Liver (tissue), 3 donors: Measurements from ENCODE around the gene MED4.

Experiments
- EGR1 ChIP-seq, 2 donors: IDR thresholded peaks; 2 replicates each; pipeline ENCODE4 v1.6.1; 2016 to 2018; ENCODE audit warnings: antibody characterized with exemption in 2 of 2, low read depth in 2 of 2
- FOXA1 ChIP-seq: IDR thresholded peaks from 2 replicates; pipeline ENCODE4 v1.6.1; 2016; ENCODE audit warnings: antibody characterized with exemption
- GABPA ChIP-seq, 2 donors: IDR thresholded peaks in 1 of 2; conservative IDR thresholded peaks in 1 of 2; 2 replicates each; pipeline ENCODE4 v1.6.1; 2016; ENCODE audit warnings: antibody characterized with exemption in 2 of 2, mild to moderate bottlenecking in 1 of 2, moderate library complexity in 1 of 2
- HNF4G ChIP-seq: IDR thresholded peaks from 2 replicates; pipeline ENCODE4 v1.6.1; 2016; ENCODE audit warnings: antibody characterized with exemption
- JUND ChIP-seq, 2 donors: IDR thresholded peaks; 2 replicates each; pipeline ENCODE4 v1.6.1; 2016; ENCODE audit warnings: antibody characterized with exemption in 2 of 2
- RAD21 ChIP-seq, 2 donors: IDR thresholded peaks; 2 replicates each; pipeline ENCODE4 v1.6.1; 2016; ENCODE audit warnings: antibody characterized with exemption in 2 of 2, mild to moderate bottlenecking in 2 of 2
- SP1 ChIP-seq: IDR thresholded peaks from 2 replicates; pipeline ENCODE4 v1.6.1; 2018; ENCODE audit warnings: antibody characterized with exemption, mild to moderate bottlenecking
- TAF1 ChIP-seq: conservative IDR thresholded peaks from 2 replicates; pipeline ENCODE4 v1.6.1; 2016; ENCODE audit warnings: antibody characterized with exemption, mild to moderate bottlenecking
- TF ChIP-seq, protein P1 (sequence below): IDR thresholded peaks from 2 replicates; pipeline ENCODE4 v1.6.1; 2016; ENCODE audit warnings: antibody characterized with exemption, mild to moderate bottlenecking
- TF ChIP-seq, protein P2 (sequence below): fragments of 150-350 bp; IDR thresholded peaks from 2 replicates; pipeline ENCODE4 v1.5.1; 2017; ENCODE audit warnings: improper control_type of control experiment, low read depth, low read length; ENCODE audit not compliant: missing input control
- TF ChIP-seq, protein P3 (sequence below): IDR thresholded peaks from 2 replicates; pipeline ENCODE4 v1.6.1; 2016; ENCODE audit warnings: antibody characterized with exemption
- TF ChIP-seq, protein P4 (sequence below): IDR thresholded peaks from 2 replicates; pipeline ENCODE4 v1.6.1; 2016; ENCODE audit warnings: antibody characterized with exemption
- TF ChIP-seq, protein P5 (sequence below): IDR thresholded peaks from 2 replicates; pipeline ENCODE4 v1.6.1; 2016; ENCODE audit warnings: antibody characterized with exemption
- donor health status: healthy.
- donor health status: healthy.

DNA sequence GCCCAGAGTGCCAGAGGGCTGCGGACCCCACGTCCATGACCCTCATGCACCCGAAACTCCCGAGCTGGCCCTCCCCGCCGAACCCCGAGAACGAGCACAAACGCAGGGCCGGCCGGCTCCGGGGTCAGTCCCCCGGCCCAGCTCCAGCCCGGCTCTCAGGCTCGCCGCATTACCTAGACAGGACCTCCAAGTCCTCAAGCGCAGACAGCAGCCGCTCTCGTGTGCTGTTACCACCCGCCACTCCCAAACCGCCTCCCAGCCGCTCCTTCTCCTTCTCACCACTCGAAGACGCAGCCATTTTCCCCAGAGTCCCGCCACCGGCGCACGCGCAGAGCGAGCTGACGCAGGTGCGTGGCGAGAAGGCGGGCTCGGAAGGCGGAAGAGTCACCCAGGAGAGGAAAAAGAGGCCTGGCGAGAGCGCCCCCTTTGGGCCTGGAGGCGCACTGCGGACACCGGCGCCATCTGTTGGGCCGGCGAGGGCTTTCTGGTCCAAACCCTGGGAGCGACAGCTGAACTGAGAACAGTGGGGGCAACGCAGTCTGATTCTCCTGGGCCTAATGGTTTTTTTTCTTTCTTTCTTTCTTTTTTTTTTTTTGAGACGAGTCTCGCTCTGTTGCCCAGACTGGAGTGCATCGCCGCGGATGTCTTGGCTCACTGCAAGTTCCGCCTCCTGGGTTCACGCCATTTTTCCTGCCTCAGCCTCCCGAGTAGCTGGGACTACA, at the start of gene MED4:
- TF ChIP-seq, protein P1, sequence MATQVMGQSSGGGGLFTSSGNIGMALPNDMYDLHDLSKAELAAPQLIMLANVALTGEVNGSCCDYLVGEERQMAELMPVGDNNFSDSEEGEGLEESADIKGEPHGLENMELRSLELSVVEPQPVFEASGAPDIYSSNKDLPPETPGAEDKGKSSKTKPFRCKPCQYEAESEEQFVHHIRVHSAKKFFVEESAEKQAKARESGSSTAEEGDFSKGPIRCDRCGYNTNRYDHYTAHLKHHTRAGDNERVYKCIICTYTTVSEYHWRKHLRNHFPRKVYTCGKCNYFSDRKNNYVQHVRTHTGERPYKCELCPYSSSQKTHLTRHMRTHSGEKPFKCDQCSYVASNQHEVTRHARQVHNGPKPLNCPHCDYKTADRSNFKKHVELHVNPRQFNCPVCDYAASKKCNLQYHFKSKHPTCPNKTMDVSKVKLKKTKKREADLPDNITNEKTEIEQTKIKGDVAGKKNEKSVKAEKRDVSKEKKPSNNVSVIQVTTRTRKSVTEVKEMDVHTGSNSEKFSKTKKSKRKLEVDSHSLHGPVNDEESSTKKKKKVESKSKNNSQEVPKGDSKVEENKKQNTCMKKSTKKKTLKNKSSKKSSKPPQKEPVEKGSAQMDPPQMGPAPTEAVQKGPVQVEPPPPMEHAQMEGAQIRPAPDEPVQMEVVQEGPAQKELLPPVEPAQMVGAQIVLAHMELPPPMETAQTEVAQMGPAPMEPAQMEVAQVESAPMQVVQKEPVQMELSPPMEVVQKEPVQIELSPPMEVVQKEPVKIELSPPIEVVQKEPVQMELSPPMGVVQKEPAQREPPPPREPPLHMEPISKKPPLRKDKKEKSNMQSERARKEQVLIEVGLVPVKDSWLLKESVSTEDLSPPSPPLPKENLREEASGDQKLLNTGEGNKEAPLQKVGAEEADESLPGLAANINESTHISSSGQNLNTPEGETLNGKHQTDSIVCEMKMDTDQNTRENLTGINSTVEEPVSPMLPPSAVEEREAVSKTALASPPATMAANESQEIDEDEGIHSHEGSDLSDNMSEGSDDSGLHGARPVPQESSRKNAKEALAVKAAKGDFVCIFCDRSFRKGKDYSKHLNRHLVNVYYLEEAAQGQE = peak; percentile 45
- TF ChIP-seq GABPA (IDR thresholded peaks at IDR 0.05 in 1 of 2, conservative IDR thresholded peaks at IDR 0.05 in 1 of 2) = peak; percentile 60 to 94
- TF ChIP-seq, protein P2, sequence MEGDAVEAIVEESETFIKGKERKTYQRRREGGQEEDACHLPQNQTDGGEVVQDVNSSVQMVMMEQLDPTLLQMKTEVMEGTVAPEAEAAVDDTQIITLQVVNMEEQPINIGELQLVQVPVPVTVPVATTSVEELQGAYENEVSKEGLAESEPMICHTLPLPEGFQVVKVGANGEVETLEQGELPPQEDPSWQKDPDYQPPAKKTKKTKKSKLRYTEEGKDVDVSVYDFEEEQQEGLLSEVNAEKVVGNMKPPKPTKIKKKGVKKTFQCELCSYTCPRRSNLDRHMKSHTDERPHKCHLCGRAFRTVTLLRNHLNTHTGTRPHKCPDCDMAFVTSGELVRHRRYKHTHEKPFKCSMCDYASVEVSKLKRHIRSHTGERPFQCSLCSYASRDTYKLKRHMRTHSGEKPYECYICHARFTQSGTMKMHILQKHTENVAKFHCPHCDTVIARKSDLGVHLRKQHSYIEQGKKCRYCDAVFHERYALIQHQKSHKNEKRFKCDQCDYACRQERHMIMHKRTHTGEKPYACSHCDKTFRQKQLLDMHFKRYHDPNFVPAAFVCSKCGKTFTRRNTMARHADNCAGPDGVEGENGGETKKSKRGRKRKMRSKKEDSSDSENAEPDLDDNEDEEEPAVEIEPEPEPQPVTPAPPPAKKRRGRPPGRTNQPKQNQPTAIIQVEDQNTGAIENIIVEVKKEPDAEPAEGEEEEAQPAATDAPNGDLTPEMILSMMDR = peak; percentile 98
- TF ChIP-seq, protein P3, sequence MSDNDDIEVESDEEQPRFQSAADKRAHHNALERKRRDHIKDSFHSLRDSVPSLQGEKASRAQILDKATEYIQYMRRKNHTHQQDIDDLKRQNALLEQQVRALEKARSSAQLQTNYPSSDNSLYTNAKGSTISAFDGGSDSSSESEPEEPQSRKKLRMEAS = peak; percentile 52
- TF ChIP-seq JUND (IDR thresholded peaks at IDR 0.05) = no peak
- peak; percentile 70 to 83 for TF ChIP-seq RAD21 (IDR thresholded peaks at IDR 0.05)
- TF ChIP-seq TAF1 = no peak
- TF ChIP-seq, protein P4, sequence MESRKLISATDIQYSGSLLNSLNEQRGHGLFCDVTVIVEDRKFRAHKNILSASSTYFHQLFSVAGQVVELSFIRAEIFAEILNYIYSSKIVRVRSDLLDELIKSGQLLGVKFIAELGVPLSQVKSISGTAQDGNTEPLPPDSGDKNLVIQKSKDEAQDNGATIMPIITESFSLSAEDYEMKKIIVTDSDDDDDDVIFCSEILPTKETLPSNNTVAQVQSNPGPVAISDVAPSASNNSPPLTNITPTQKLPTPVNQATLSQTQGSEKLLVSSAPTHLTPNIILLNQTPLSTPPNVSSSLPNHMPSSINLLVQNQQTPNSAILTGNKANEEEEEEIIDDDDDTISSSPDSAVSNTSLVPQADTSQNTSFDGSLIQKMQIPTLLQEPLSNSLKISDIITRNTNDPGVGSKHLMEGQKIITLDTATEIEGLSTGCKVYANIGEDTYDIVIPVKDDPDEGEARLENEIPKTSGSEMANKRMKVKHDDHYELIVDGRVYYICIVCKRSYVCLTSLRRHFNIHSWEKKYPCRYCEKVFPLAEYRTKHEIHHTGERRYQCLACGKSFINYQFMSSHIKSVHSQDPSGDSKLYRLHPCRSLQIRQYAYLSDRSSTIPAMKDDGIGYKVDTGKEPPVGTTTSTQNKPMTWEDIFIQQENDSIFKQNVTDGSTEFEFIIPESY = peak; percentile 93
- TF ChIP-seq HNF4G = no peak
- TF ChIP-seq, protein P5, sequence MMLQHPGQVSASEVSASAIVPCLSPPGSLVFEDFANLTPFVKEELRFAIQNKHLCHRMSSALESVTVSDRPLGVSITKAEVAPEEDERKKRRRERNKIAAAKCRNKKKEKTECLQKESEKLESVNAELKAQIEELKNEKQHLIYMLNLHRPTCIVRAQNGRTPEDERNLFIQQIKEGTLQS = no peak
- peak in 1 of 2 donors; percentile 68 for TF ChIP-seq EGR1 (IDR thresholded peaks at IDR 0.05; ENCODE audit: low read depth in 2 of 2)
- TF ChIP-seq SP1 = peak; percentile 42
- peak; percentile 58 for TF ChIP-seq FOXA1
